UCSD-AML1 (cell line): ENCODE measurements around the gene AMIGO3.
"Not testable (repeated sequence)": the region's sequence is repeated elsewhere in the genome, so short reads cannot be mapped to it uniquely, and the experiment has no call there.

Experiments
- DNase-seq: peaks from one replicate; lab custom pipeline; 2025; ENCODE audit not compliant: unreplicated experiment; lab: John Stamatoyannopoulos, UW

The AMIGO3 gene

DNA sequence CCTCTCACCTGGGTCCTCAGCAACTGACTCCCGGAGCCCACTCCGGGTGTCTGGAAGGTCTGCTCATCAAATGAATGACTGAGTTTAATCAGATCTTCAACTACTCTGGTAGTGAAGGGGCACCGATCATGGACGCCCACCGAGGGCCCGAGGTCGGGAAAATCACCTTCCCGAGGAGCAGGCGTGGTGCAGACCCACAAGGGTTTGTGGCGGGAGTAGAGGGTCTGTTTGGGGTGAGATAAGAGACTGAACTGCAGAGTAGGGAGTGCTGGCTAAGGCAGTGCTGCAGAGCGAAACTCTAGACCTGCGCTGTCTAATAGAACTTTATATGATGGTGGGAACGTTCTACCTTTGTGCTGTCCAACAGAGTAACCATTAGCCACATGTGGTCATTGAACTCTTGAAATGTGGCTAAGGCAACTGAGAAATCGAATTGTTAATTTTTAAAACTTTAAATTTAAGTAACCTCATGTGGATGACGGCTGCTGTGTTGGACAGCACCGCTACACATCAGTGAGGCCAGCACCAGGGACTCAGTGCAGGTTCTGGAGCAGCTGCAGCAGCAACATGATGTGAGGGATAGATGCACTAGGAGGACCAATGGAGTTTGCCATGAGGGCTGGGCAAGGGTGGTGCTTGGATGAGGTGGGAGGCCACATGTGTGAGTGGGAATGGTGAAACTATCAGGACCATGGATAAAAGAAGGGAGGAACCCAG lies 29.4 kb downstream of the AMIGO3 start:
- not testable (repeated sequence) for DNase-seq

DNA sequence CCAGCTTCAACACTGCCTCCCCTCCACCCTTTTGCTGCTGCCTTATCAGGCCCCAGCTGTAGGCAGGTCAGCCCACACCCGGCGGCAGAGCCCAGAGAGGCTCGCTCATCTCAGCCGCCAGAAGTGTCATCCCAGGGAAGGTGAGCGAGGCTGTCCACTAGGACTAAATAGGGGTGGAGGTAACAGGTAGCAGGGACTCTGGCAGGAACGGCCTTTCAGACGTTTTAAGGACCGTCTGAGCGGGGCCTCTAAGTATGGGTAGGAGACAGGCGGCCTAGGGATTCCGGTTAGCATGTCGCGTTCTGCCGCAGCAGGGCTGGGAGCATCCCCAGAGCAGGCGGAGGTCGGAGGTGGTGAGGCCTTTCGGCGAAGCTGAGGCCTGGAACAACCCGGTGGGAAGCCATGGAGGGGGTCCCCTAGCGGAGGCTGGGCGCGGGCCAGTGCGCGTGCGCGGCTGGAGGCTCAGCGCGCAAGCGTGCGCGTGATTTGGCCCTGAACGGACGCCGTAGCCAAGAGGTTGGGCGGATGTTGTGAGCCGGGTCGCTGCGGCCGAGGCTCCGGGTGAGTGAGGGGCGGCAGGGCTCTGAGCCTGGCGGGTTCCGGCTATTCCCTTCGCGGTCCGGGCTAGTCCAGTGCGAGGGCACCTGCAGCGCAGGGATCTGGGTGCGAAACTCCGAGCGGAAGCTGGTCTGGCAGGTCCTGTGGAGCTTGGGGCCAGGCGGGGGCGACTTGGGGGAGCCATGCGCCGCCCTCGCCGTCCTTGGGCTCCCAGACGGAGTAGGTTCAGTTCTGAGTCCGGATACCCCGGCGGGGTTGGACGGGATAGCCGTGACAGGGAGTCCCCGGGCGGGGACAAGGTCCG lies 30.2 kb downstream of the AMIGO3 start, which contains the start of the genes MST1 and RNF123:
Gene MST1, minus strand, starts transcription at position 429 of the 862 bp plus-strand sequence. CDS start 783 bp downstream, outside the sequence.
Gene RNF123, plus strand, starts transcription at position 512 of the 862 bp plus-strand sequence. CDS start 1,609 bp downstream, outside the sequence.
- DNase-seq: no peak

DNA sequence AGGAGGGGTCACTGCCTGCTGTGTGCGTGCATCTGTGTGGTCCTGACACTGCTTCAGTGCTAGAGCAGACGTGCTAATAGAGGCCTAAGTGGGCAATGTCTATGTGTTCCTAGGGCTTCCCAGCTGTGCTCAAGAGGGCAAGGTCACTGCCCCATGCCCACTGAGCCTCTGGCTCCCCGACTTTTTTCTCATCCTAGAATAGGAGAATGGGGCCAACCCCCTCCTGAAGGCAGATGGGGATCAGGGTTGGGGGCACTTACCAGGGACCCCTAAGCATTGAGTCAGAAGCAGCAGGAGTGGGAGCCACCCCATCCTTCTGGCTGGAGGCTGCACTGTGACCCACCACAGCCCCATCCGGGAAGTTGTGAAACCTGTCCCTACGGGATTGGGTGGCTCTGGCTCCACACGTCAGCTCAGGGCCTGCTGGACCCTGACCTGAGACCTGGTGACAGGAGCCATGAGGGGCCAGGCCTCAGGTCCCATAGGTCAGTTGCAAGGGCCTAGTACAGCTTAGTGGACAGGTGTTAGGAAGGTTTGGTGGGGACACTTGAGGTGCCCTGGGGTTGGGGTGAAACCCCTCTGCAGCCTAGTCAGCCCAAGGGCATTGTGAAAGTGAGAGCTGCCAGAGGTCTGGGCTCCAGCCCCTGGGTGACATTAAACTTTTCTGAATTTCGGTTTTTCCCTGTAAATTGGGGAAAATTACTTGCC lies 31.0 kb downstream of the AMIGO3 start:
- not testable (repeated sequence) for DNase-seq

DNA sequence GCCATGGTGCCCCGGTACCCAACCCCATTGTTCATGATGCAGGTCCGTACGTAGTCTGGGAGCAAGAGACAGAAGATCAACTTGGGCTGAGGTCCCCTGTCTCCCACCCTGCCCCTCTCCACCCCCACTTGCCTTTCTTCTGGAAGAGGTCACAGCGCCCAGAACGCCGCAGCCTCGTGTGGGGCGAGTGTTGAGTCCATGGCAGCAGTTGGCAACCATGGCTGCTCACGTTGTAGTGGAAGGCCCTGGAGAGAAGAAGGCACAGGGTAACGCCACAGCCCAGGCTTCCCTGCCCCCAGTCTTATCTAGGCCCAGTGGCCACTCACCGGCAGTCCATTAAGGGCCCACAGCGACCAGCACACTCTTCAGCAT lies 32.1 kb downstream of the AMIGO3 start:
- DNase-seq: not testable (repeated sequence)

DNA sequence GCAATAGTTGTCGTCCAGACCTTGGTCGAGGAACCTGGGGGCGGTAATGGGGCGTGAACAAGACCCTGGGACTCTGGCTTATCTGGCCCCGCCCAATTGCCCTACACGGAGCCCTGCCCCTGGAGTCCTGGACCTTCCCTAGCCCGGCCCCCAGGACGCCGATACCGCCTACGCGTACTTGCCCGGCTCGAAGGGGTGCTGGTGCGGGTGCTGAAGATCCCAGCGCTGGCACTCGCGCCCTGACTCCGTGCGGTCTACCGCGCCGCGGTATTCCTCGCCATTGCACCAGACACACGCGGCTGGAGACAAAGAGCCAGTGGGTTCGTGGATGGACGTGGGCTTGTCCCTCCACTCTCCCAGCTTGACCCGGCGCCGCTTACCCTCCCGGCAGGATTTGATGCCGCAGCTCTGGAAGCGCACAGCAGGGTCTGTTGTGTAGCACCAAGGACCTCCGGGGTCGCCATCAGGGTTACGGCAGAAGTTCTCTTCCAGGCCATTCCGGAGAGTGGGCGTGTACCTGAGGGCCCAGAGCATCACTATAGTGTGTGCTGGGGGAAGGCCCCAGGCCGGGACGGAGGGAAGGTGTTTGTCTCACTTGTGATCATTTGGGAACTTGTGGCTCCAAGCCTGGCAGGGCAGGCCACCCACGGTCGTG lies 32.6 kb downstream of the AMIGO3 start:
- DNase-seq: not testable (repeated sequence)

DNA sequence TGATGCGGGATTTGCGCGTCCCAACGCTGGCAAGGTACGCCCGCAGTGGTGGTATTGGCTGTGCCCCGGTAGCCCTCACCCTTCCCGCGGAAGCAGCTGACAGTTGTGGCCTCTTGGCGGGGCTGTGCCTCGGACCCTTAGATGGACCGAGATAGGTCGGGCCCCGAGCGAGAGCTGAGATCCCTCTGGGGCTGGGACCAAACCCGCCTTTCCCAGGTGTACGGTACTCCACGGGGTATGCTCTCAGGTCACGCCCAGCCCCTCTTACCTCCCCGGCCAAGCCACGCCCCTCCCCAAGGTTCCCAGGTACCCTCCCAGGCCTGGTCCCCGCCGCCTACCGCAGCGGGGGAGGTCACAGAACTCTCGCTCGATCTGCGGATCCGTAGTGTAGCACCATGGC lies 33.1 kb downstream of the AMIGO3 start:
- DNase-seq: not testable (repeated sequence)

DNA sequence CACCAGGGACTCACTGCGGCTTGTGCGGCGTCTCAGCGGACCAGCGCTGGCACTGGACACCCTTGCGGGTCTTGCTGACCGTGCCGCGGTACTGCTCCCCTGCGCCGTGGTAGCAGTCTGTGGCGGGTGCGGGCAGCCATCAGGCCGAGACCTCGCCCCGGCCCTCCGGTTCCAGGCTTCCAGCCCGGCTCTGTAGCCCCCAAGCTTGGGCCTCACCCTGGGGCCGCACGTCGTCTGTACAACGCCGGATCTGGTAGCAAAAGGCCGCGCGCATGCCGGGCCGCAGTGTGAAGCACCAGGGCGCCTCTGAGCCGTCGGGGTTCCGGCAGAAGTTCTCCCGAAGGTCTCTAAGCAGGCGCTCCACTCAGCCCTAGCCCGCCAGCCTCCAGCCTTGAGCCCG lies 33.6 kb downstream of the AMIGO3 start:
- DNase-seq: not testable (repeated sequence)

DNA sequence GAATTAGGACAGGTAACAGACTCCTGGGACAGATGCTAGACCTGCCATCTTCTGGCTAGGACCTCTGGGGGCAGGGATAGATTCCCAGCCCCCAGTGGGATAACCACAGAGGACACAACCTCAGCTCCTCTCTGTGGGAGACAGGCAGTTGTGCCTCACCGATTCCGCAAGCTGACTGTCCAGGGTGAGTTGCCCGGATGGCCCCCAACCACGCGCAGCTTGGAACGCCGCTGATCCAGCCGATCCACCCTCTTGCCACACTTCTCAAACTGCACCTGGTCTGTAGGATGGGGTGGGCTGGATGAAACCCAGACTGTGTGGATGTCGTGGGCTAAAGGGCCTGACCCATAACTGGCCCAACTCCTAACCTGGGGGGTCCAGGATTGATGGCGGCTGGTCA lies 34.4 kb downstream of the AMIGO3 start:
- not testable (repeated sequence) for DNase-seq

DNA sequence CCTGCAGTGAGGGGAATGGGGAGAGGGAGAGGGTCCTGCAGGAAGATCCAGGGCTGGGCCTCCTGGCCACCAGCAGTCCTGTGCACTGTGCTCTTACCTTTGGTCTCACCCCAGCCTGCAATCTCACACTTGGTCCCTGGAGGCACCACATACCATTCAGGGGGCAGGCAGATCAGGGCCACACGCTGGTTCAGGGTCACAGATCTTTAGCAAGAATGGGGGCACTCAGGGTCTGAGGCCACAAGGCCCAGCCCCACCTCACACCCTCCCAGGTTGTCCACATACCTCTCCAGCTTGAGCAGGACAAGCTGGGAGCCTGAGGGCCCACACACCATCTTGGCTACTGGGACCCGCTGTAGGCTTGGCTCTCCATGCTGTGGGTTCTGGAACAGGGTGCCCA lies 35.0 kb downstream of the AMIGO3 start:
- not testable (repeated sequence) for DNase-seq

DNA sequence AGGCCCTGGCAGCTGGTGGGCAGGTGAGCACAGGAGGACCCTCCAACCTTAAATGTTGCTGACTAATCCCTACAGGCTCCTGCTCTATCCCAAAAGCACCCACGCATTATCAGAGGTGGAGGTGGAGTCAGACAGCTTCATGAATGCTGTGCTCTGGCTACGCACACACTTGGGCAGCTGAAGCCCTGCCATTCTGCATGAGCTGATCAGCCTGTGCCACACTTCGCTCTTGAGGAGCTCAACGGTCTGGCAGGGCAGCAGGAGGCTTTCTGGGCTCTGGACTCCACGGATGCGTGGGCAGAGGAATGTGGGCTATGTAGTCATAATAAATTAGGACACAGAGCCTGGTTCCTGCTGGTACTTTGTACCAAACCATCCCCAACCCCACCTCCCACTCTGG lies 36.3 kb downstream of the AMIGO3 start:
- DNase-seq: no peak

DNA sequence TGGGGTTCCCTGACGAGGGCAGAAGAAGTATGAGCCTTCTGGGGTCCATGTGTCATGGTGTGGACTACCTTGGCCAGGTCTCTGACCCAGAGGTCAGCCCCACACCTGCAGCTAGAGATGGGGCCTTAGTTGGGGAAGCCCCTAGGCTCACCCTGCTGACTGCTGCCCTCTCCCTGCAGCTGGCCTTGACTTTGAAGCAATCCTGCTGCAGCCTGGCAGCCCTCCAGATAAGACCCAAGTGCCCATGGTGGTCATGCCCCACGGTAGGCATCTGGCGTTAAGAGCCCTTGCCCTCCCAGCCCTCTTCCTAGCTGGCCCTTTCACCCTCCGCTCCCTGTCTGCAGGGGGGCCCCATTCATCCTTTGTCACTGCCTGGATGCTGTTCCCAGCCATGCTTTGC lies 37.9 kb downstream of the AMIGO3 start:
- no peak for DNase-seq

DNA sequence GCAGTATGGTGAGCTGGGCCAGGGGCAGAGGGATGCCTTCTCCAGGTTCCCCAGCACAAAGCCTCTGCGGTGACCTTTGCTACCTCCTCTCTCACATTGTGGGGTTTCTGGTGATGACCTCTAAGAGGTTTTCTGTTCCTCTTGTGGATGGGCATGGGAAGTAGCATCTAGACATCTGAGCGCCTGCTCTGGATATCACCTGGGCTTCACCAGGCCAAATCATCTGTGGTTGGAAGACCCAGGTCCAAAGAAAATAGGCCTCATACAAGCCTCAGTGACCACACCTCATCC lies 38.3 kb downstream of the AMIGO3 start:
- no peak for DNase-seq

DNA sequence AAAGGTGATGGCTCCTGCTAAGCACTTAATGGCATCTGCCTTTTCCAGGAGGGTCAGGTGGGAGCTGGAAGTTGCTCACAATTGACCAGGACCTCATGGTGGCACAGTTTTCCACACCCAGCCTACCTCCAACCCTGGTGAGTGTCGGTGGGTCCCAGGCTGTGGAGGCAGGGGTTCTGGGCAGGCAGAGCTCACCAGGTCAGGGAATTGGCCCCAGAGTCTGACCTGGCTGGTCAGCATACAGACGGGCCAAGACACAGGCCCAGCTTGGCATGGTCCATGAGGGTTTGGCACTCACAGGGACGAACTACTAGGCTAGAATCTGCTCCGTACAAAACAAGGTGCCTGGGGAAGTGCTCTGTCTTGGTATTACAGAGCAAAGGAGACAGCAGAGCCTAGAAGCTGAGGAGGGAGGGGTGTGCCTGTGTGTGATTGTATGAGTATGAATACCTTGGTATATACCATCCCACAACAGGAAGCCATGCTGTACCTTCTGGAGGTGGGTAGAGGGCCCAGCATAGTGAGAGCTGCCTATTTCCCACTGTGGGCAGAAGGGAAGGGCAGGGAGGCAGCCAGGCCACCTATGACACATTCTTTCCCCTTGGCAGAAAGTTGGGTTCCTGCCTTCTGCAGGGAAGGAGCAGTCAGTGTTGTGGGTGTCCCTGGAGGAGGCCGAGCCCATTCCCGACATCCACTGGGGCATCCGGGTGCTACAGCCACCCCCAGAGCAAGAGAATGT lies 38.8 kb downstream of the AMIGO3 start:
- no peak for DNase-seq

DNA sequence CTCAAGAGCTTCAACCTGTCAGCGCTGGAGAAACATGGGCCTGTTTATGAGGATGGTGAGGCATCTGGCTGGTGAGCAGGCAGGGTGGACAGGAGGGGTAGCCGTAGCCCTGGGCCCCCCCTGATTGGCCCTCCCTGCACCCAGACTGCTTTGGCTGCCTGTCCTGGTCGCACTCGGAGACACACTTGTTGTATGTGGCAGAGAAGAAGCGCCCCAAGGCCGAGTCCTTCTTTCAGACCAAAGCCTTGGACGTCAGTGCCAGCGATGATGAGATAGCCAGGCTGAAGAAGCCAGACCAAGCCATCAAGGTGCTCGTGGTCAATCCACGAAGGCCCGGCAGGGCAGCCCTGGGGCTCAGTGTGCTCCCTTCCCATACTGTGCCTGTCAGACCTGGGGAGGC lies 43.6 kb downstream of the AMIGO3 start:
- no peak for DNase-seq

DNA sequence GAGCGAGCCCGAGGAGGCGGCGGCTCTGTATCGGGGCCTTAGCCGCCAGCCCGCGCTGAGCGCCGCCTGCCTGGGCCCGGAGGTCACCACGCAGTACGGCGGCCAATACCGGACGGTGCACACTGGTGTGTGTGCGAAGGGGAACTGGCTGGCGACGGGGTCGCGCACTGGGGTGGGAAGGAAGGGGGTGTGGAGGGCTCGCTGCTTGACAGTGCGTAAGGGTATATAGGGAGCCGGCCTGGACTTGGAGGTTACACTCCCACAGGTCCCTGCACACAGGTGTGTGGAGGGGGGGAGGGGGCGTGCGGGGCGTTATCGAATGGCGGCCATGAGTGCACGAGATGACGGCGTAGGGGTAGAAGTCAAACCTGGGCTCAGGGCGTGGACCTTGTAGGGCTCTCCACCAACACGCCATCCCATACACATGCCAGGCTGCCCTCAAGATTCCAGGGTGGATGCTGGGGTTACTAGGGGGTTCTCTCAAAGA lies 44.9 kb downstream of the AMIGO3 start:
- DNase-seq: no peak

DNA sequence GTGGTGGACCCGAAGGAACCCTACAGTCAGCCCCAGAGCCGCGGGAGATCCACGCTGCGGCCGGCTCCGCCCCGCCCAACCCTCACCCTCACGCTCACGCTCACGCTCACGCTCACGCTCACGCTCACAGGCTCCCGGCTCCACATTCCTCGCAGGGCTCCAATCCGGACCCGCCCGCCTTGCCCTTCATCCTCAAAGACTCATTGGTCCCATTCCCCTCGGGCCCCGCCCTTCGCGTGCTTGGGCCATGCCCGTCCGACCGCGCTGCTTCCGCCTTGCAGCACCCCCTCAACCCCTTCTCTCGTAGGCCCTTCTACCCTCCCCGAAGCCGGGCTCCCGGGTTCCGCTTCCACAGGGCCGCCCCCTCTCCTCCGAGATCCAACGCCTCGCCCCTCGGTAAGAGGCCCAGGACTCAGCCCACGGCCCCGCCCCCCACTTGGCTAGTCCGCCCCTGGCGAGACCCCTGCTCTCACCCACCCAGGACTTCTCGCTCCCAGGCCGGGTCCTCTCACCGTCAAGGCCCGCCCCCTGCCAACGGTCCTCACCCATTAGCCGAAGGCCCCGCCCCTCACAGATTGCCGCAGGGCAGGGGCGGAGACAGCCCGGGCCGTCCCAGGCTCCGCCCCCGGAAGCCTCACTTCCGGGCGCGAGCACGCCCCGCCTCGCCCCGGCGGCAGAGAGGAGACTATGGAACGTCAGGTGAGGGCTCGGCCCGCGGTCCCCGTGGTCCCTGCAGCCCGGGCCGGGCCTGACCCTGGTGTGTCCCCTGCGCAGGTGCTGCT lies 45.6 kb downstream of the AMIGO3 start, which contains the start of gene APEH:
Gene APEH, plus strand, starts transcription at position 637 of the 782 bp plus-strand sequence. Its CDS starts 51 bp downstream, at position 688.
- DNase-seq: no peak

DNA sequence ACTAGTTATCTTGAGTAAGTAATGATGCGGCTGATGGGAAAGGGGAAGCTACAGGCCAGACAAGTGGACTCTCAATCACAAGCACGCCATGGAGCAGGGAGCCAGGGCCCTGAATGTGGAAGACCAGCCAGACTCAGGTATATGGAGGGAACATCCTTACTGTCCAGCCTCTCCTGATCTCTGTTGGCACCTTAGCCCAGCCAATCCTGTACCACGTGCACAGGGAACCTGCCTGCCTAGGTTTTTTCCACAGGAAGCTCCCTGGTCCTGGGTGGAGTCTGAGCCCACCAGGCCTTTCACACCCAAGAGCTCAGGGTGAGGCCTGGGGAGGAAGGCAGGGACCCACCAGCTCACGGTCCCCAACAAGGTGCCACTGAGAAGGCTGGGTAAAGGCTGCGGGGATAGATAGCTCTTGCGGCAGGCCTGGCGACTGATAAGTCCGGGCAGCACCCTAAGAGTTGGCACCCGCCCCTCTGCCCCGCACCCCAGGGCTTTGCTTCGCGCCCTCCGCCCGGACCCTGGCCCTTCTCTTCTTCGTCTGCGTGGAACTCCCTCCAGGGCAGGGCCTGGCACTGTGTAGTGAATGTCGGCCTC lies 46.3 kb downstream of the AMIGO3 start:
- no peak for DNase-seq

DNA sequence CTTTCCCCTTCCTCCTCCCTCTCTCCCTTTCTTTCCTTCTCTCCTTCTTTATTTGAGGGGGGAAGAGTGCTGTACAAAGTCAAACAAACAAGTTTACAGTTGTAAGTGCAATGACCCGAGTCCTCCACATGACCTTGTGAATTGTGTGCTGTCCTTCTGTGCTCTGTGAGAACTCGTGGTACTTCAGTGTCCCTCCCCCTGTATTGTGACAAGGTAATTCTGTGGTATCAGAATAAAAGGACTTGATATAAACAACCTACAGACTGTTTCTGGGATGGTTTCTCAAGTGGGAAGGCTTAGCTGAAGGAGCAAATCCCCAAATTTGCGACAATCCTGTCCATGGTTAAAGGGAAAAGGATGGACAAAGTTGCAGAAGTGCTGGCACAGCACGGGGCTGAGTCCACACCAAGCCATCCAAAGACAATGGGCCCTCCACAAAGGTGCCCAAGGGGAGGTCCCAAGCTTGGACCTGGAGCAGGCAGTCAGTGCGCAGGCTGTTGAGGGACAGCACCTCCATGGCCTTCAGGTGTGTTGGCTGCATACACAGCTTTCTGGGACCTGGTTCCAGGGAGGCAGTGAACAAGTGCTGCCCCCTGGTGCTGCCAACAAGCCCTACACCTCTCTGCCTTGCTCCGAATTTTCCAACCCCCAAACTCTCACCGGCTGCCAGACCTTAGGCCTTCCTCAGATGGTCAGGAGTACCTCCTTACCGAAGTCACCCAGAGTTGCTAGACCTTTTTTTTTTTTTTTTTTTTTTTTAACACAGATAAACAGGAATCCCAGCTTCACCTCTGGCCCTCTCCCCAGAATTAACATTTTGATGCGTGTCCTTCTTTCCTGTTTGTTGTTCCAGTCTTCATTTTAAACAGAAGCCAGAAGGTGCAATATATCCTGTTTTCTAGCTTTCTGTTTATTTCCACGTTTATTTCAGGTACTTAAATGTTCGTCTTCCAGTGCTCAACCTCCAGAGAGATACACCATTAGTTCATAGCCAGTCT lies 47.9 kb downstream of the AMIGO3 start:
- no peak for DNase-seq
